Measurements from ENCODE around the gene FSTL1.

The FSTL1 gene

GRCh38 chr3:120369037-120369467 lies 81.7 kb downstream of the FSTL1 start:
- Histone ChIP-seq H3K27me3 (replicated peaks; ENCODE audit: control insufficient read depth, insufficient read depth, low read length, poor library complexity, severe bottlenecking) (no peaks in the 10 kb centered on the region), H3K27ac (ENCODE audit: insufficient read depth, low read length, poor library complexity, severe bottlenecking) (no peak overlapping the region), H3K36me3 (ENCODE audit: control insufficient read depth, insufficient read depth, low read length) (no peaks in the 10 kb centered on the region), H3K4me1 (ENCODE audit: control insufficient read depth, insufficient read depth, low read length, poor library complexity, severe bottlenecking) (no peaks in the 10 kb centered on the region), H3K9me3 (ENCODE audit: control insufficient read depth, low read length) (no peaks in the 10 kb centered on the region), H3K4me3 (ENCODE audit: insufficient read depth, low read depth, low read length, poor library complexity, severe bottlenecking) (no peak overlapping the region)
- no peak for DNase-seq

GRCh38 chr3:120368172-120368571 lies 82.6 kb downstream of the FSTL1 start:
- Histone ChIP-seq H3K27me3 (replicated peaks; ENCODE audit: control insufficient read depth, insufficient read depth, low read length, poor library complexity, severe bottlenecking) (no peaks in the 10 kb centered on the region), H3K9me3 (ENCODE audit: control insufficient read depth, low read length) (no peaks in the 10 kb centered on the region), H3K27ac (ENCODE audit: insufficient read depth, low read length, poor library complexity, severe bottlenecking) (no peak overlapping the region), H3K4me1 (ENCODE audit: control insufficient read depth, insufficient read depth, low read length, poor library complexity, severe bottlenecking) (no peaks in the 10 kb centered on the region), H3K36me3 (ENCODE audit: control insufficient read depth, insufficient read depth, low read length) (no peaks in the 10 kb centered on the region), H3K4me3 (ENCODE audit: insufficient read depth, low read depth, low read length, poor library complexity, severe bottlenecking) (no peak overlapping the region)
- DNase-seq = no peak

- Histone ChIP-seq H3K36me3 (ENCODE audit: control insufficient read depth, insufficient read depth, low read length) (no peaks in the 10 kb centered on the region), H3K27me3 (replicated peaks; ENCODE audit: control insufficient read depth, insufficient read depth, low read length, poor library complexity, severe bottlenecking) (no peaks in the 10 kb centered on the region), H3K4me1 (ENCODE audit: control insufficient read depth, insufficient read depth, low read length, poor library complexity, severe bottlenecking) (no peaks in the 10 kb centered on the region), H3K9me3 (ENCODE audit: control insufficient read depth, low read length) (no peaks in the 10 kb centered on the region), H3K4me3 (ENCODE audit: insufficient read depth, low read depth, low read length, poor library complexity, severe bottlenecking) (no peak overlapping the region), H3K27ac (ENCODE audit: insufficient read depth, low read length, poor library complexity, severe bottlenecking) (no peak overlapping the region)
- DNase-seq = no peak
These were observed 86.0 kb downstream of the FSTL1 start for GRCh38 chr3:120364821-120365220.

- Histone ChIP-seq H3K27me3 (replicated peaks; ENCODE audit: control insufficient read depth, insufficient read depth, low read length, poor library complexity, severe bottlenecking) (no peaks in the 10 kb centered on the region), H3K27ac (ENCODE audit: insufficient read depth, low read length, poor library complexity, severe bottlenecking) (no peak overlapping the region), H3K9me3 (ENCODE audit: control insufficient read depth, low read length) (no peaks in the 10 kb centered on the region), H3K4me1 (ENCODE audit: control insufficient read depth, insufficient read depth, low read length, poor library complexity, severe bottlenecking) (no peaks in the 10 kb centered on the region), H3K4me3 (ENCODE audit: insufficient read depth, low read depth, low read length, poor library complexity, severe bottlenecking) (no peak overlapping the region), H3K36me3 (ENCODE audit: control insufficient read depth, insufficient read depth, low read length) (no peaks in the 10 kb centered on the region)
- no peak for DNase-seq
These were observed 86.7 kb downstream of the FSTL1 start for GRCh38 chr3:120364101-120364500.

- H3K4me1 ChIP-seq (ENCODE audit: control insufficient read depth, insufficient read depth, low read length, poor library complexity, severe bottlenecking) = no peaks in the 10 kb centered on the region
- no peak overlapping the region for H3K27ac ChIP-seq (ENCODE audit: insufficient read depth, low read length, poor library complexity, severe bottlenecking)
- H3K27me3 ChIP-seq (replicated peaks; ENCODE audit: control insufficient read depth, insufficient read depth, low read length, poor library complexity, severe bottlenecking) = no peaks in the 10 kb centered on the region
- no peaks in the 10 kb centered on the region for H3K36me3 ChIP-seq (ENCODE audit: control insufficient read depth, insufficient read depth, low read length)
- no peak overlapping the region for H3K4me3 ChIP-seq (ENCODE audit: insufficient read depth, low read depth, low read length, poor library complexity, severe bottlenecking)
- H3K9me3 ChIP-seq (ENCODE audit: control insufficient read depth, low read length) = no peaks in the 10 kb centered on the region
- no peak for DNase-seq
These were observed 93.0 kb downstream of the FSTL1 start for GRCh38 chr3:120357807-120358206.

GRCh38 chr3:120355486-120355885 lies 95.3 kb downstream of the FSTL1 start:
- no peak overlapping the region for H3K4me3 ChIP-seq (ENCODE audit: insufficient read depth, low read depth, low read length, poor library complexity, severe bottlenecking)
- no peak overlapping the region for H3K27ac ChIP-seq (ENCODE audit: insufficient read depth, low read length, poor library complexity, severe bottlenecking)
- DNase-seq = no peak
- no peaks in the 10 kb centered on the region for H3K36me3 ChIP-seq (ENCODE audit: control insufficient read depth, insufficient read depth, low read length)
- H3K27me3 ChIP-seq (replicated peaks; ENCODE audit: control insufficient read depth, insufficient read depth, low read length, poor library complexity, severe bottlenecking) = no peaks in the 10 kb centered on the region
- no peaks in the 10 kb centered on the region for H3K4me1 ChIP-seq (ENCODE audit: control insufficient read depth, insufficient read depth, low read length, poor library complexity, severe bottlenecking)
- H3K9me3 ChIP-seq (ENCODE audit: control insufficient read depth, low read length) = no peaks in the 10 kb centered on the region

- no peak for DNase-seq
- Histone ChIP-seq H3K27me3 (replicated peaks; ENCODE audit: control insufficient read depth, insufficient read depth, low read length, poor library complexity, severe bottlenecking) (no peaks in the 10 kb centered on the region), H3K27ac (ENCODE audit: insufficient read depth, low read length, poor library complexity, severe bottlenecking) (no peak overlapping the region), H3K36me3 (ENCODE audit: control insufficient read depth, insufficient read depth, low read length) (no peaks in the 10 kb centered on the region), H3K4me3 (ENCODE audit: insufficient read depth, low read depth, low read length, poor library complexity, severe bottlenecking) (no peak overlapping the region), H3K9me3 (ENCODE audit: control insufficient read depth, low read length) (no peaks in the 10 kb centered on the region), H3K4me1 (ENCODE audit: control insufficient read depth, insufficient read depth, low read length, poor library complexity, severe bottlenecking) (no peaks in the 10 kb centered on the region)
These were observed 97.3 kb downstream of the FSTL1 start for GRCh38 chr3:120353463-120353862.

GRCh38 chr3:120352017-120352416 lies 98.8 kb downstream of the FSTL1 start:
- DNase-seq = no peak
- Histone ChIP-seq H3K9me3 (ENCODE audit: control insufficient read depth, low read length) (no peaks in the 10 kb centered on the region), H3K27ac (ENCODE audit: insufficient read depth, low read length, poor library complexity, severe bottlenecking) (no peak overlapping the region)

GRCh38 chr3:120350401-120350941 lies 100.3 kb downstream of the FSTL1 start:
- H3K27me3 ChIP-seq (replicated peaks; ENCODE audit: control insufficient read depth, insufficient read depth, low read length, poor library complexity, severe bottlenecking) = no peaks in the 10 kb centered on the region
- H3K9me3 ChIP-seq (ENCODE audit: control insufficient read depth, low read length) = no peaks in the 10 kb centered on the region
- H3K4me3 ChIP-seq (ENCODE audit: insufficient read depth, low read depth, low read length, poor library complexity, severe bottlenecking) = no peak overlapping the region
- H3K36me3 ChIP-seq (ENCODE audit: control insufficient read depth, insufficient read depth, low read length) = no peaks in the 10 kb centered on the region
- DNase-seq = no peak
- H3K27ac ChIP-seq (ENCODE audit: insufficient read depth, low read length, poor library complexity, severe bottlenecking) = no peak overlapping the region
- peaks cover 6% of the 10 kb centered on the region for H3K4me1 ChIP-seq (ENCODE audit: control insufficient read depth, insufficient read depth, low read length, poor library complexity, severe bottlenecking)

More at GRCh38 chr3:120352017-120352416, 98.8 kb downstream of the FSTL1 start:
- H3K4me1 ChIP-seq (ENCODE audit: control insufficient read depth, insufficient read depth, low read length, poor library complexity, severe bottlenecking) = peaks cover 6% of the 10 kb centered on the region
- H3K4me3 ChIP-seq (ENCODE audit: insufficient read depth, low read depth, low read length, poor library complexity, severe bottlenecking) = no peak overlapping the region
- no peaks in the 10 kb centered on the region for H3K36me3 ChIP-seq (ENCODE audit: control insufficient read depth, insufficient read depth, low read length)
- no peaks in the 10 kb centered on the region for H3K27me3 ChIP-seq (replicated peaks; ENCODE audit: control insufficient read depth, insufficient read depth, low read length, poor library complexity, severe bottlenecking)

GRCh38 chr3:120349855-120350125 lies 101.0 kb downstream of the FSTL1 start:
- H3K27me3 ChIP-seq (replicated peaks; ENCODE audit: control insufficient read depth, insufficient read depth, low read length, poor library complexity, severe bottlenecking) = no peaks in the 10 kb centered on the region
- DNase-seq = no peak
- H3K4me3 ChIP-seq (ENCODE audit: insufficient read depth, low read depth, low read length, poor library complexity, severe bottlenecking) = peak overlapping the region; percentile 81

More at GRCh38 chr3:120349855-120350125, 101.0 kb downstream of the FSTL1 start:
- Histone ChIP-seq H3K36me3 (ENCODE audit: control insufficient read depth, insufficient read depth, low read length) (no peaks in the 10 kb centered on the region), H3K9me3 (ENCODE audit: control insufficient read depth, low read length) (no peaks in the 10 kb centered on the region), H3K4me1 (ENCODE audit: control insufficient read depth, insufficient read depth, low read length, poor library complexity, severe bottlenecking) (peaks cover 6% of the 10 kb centered on the region), H3K27ac (ENCODE audit: insufficient read depth, low read length, poor library complexity, severe bottlenecking) (peak overlapping the region; percentile 81)
